SH-SY5Y (cell line): ENCODE results near the gene SLC25A26.

Experiments
- GATA2 ChIP-seq: IDR thresholded peaks from 2 replicates; pipeline ENCODE4 v1.6.1; 2011; ENCODE audit warnings: mild to moderate bottlenecking, low read depth, low read length
- GATA3 ChIP-seq: IDR thresholded peaks from 2 replicates; pipeline ENCODE4 v1.6.1; 2011; ENCODE audit warnings: low read depth, mild to moderate bottlenecking, low read length, moderate library complexity

GRCh38 chr3:66233033-66233432 is 12.2 kb downstream of the SLC25A26 start:
- TF ChIP-seq GATA2 = no peak
- TF ChIP-seq GATA3 = no peak
